Measurements from ENCODE around the gene PINLYP.

DNA sequence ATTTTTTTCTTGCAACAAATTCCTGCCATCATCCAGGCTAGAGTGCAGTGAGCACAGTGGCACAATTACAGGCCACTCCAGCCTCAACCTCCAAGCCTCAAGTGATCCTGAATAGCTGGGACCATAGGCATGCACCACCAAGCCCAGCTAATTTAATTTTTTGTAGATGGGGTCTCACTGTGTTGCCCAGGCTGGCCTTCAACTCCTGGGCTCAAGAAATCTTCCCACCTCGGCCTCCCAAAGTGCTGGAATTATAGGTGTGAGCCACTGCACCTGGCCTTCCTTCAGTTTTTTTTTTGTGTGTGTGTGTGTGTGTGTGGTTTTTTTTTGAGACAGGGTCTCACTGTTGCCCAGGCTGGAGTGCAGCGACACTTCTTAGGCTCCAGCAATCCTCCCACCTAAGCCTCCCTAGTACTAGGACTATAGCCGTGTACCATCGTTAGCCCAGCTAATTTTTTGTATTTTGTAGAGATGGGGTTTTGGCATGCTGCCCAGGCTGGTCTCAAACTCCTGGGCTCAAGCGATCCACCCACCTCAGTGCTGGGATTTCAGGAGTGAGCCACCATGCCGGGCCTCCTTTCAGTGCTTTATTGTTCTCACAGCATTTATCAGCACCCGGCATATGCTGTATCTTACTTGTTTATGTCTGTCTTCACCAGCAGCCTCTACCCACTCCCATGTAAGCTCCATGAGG is 30.4 kb downstream of the PINLYP start:
- TF ChIP-seq, protein P1, sequence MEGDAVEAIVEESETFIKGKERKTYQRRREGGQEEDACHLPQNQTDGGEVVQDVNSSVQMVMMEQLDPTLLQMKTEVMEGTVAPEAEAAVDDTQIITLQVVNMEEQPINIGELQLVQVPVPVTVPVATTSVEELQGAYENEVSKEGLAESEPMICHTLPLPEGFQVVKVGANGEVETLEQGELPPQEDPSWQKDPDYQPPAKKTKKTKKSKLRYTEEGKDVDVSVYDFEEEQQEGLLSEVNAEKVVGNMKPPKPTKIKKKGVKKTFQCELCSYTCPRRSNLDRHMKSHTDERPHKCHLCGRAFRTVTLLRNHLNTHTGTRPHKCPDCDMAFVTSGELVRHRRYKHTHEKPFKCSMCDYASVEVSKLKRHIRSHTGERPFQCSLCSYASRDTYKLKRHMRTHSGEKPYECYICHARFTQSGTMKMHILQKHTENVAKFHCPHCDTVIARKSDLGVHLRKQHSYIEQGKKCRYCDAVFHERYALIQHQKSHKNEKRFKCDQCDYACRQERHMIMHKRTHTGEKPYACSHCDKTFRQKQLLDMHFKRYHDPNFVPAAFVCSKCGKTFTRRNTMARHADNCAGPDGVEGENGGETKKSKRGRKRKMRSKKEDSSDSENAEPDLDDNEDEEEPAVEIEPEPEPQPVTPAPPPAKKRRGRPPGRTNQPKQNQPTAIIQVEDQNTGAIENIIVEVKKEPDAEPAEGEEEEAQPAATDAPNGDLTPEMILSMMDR (IDR thresholded peaks at IDR 0.05 in 4 of 5, conservative IDR thresholded peaks at IDR 0.05 in 1 of 5) = no peak
- no peak for TF ChIP-seq POLR2A (IDR thresholded peaks at IDR 0.05)
